Fibroblast of mammary gland (primary cell): ENCODE measurements around the gene PCDH17.

Experiments
- DNase-seq: peaks from one replicate; pipeline ENCODE4 v3.0.0-alpha.2; 2010; ENCODE audit warnings: low read depth
- H3K4me3 ChIP-seq: 2 replicates; pipeline ENCODE4 v1.5.1; 2011; ENCODE audit warnings: low read depth, mild to moderate bottlenecking, low read length, moderate library complexity; ENCODE audit not compliant: control insufficient read depth
- TF ChIP-seq, protein P1 (sequence below): conservative IDR thresholded peaks from 2 replicates; pipeline ENCODE4 v1.5.1; 2011; ENCODE audit warnings: low read depth, low read length, inconsistent platforms; ENCODE audit not compliant: control insufficient read depth, insufficient read depth

Gene PCDH17

DNA sequence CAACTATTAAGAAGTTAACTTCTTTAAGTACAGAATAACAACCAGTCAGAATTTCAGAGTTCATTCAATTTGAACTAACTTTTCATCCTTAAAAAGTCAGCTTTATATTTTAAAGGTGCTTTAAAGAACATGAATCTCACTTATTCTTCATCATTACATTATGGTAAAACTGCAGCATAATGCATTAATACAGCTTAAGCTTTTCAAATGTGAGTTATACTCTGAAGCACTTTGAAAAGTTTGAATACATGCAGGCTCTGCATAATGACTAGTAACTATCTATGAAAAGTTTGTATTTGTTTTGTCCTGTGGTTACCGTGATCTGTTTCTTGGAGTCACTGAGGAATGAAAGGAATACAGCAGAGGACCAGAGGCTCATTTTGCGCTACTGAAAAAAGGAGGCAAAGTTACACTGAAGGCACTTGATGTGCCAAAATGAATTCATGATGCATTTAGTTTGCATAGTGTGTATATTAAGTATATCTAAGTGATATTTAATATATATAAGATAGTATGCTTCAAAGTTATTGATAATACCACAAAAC is 4.1 kb downstream of the PCDH17 start:
- H3K4me3 ChIP-seq, result no peak overlapping the region
- TF ChIP-seq, protein P1, sequence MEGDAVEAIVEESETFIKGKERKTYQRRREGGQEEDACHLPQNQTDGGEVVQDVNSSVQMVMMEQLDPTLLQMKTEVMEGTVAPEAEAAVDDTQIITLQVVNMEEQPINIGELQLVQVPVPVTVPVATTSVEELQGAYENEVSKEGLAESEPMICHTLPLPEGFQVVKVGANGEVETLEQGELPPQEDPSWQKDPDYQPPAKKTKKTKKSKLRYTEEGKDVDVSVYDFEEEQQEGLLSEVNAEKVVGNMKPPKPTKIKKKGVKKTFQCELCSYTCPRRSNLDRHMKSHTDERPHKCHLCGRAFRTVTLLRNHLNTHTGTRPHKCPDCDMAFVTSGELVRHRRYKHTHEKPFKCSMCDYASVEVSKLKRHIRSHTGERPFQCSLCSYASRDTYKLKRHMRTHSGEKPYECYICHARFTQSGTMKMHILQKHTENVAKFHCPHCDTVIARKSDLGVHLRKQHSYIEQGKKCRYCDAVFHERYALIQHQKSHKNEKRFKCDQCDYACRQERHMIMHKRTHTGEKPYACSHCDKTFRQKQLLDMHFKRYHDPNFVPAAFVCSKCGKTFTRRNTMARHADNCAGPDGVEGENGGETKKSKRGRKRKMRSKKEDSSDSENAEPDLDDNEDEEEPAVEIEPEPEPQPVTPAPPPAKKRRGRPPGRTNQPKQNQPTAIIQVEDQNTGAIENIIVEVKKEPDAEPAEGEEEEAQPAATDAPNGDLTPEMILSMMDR, result no peak
- no peak for DNase-seq

DNA sequence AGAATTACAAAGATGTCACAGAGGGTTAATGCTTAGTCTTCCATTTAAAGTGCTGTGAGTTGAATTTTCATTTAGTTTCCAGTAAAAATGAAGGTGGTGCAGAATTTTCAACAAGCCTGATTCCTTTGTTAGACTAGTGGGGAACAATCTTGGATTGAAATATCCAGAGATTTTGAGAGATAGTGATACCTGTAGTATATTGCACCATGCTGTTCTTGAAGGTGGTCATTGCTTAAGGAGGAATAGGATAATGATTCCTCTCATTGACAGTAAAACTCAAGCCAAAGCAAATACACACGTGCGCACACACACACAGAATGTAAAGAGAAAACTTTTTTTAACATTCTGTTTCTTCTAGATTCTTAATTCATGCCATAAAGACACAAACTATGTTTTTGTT is 5.3 kb downstream of the PCDH17 start:
- no peak overlapping the region for H3K4me3 ChIP-seq
- TF ChIP-seq, protein P1, result no peak
- DNase-seq, result no peak

DNA sequence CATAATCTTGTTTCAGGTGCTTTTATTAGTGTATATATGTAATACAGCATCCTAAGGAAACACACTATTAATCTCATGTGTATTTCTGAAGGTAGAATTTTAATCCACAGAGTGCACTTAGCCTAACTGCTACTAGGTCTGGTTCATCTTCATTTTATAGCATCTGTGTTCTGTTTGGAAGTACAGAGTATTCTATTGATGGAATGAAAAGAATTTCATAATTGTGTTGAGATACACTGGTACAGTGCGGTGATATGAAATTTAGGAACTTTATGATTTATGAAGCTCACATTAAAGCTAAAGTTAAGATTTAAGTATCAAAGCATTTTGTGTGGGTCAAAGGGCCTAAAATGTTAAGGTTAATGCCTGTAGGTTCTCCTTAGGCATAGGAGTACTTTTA is 6.0 kb downstream of the PCDH17 start:
- TF ChIP-seq, protein P1, result no peak
- DNase-seq, result no peak
- H3K4me3 ChIP-seq, result no peak overlapping the region

DNA sequence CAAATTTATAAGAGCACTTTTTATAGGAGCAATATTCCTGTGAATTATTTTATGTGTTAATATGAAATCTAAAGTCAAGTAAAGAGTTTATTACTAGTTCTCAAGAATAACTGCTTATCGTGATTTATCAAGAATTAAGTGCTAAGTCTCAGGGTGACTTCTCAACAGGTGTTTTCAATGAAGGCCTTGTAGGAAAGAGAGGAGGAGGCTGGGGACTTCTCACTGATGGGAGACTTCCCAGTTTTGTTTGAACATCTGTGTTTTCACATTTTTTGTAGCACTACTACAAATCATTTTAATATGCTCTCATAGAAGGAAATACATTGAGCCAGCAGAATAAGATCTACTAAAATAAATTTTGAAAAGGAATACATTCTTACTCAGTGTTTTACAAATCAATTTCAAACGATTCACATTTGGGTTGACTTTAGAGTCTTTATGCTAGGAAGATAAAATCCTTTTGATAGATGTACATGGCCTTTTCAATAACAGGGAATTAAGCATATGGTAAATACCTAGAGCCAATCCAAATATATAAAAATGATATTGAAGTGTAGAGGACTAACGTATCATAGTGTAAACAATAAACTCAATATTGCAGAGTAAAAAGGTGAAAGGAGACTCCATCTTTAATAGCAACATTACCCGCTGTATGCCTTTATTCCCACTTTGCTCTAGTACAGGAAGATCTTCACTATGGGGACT is 6.8 kb downstream of the PCDH17 start:
- no peak overlapping the region for H3K4me3 ChIP-seq
- DNase-seq, result no peak
- TF ChIP-seq, protein P1, result no peak

DNA sequence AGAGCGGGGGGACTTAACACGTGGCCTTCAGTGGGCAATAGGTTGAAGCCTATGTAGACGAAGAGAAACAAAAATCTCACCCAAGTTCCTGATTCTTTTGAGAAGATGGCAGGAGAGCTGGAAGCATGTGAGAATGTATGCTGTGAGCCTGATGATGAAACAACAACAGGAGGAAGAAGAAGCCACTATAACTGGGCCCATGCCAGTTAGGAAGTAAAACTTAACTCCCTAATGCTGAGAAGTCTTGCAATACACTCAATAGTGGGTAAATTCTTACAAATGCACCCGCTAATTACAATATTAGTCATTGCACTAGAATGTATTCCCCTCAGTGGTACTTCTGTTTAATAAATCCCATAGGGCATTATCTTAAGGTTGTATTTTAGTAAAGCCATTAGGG is 9.1 kb downstream of the PCDH17 start:
- no peak overlapping the region for H3K4me3 ChIP-seq
- TF ChIP-seq, protein P1, result no peak
- no peak for DNase-seq

DNA sequence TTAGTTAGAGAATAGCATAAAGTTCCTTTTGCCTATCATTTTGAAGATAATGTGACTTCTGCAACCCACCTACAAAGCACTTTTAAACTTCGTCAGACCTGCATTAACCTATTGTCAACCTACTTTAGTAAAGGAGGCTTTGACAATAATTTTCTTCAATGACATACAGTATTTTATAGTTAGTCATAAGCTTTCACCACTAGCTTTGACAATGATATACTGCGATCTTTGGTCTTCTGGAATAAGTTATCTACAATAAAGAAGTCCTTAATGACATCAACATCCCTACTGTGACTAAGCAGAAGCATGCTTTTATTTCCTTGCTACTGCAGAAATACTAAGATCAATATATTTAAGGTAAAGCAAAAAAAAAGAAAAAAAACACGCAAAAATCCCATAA is 9.5 kb downstream of the PCDH17 start:
- TF ChIP-seq, protein P1, result no peak
- no peak for DNase-seq
- H3K4me3 ChIP-seq, result no peak overlapping the region
